Stimulated activated naive CD8-positive, alpha-beta T cell treated with anti-CD3 and anti-CD28 coated beads, Interleukin-15, amount 100 ng/mL, for 72 hours (primary cell): ENCODE results near the gene GJA3.

ENCODE experiments used
- ATAC-seq: fragments of 150-1000 bp; cut with Tn5 transposase; 2 replicates; pipeline ENCODE4 v1.10.0; 2021; ENCODE audit warnings: mild to moderate bottlenecking, moderate library complexity
- DNase-seq, 2 donors: peaks; one replicate each; pipeline ENCODE4 v3.0.0; 2021 to 2022
- H3K27ac Mint-ChIP-seq, 2 donors: one replicate each; pipeline ENCODE4 v1.8.0; 2022; ENCODE audit warnings: mild to moderate bottlenecking in 2 of 2, mixed read lengths in 2 of 2, moderate library complexity in 2 of 2
- H3K27me3 Mint-ChIP-seq: one replicate; pipeline ENCODE4 v1.8.0; 2022; ENCODE audit warnings: mixed read lengths
- H3K4me1 Mint-ChIP-seq: one replicate; pipeline ENCODE4 v1.8.0; 2022; ENCODE audit warnings: mild to moderate bottlenecking, mixed read lengths
- H3K4me3 Mint-ChIP-seq, 2 donors: one replicate each; pipeline ENCODE4 v1.8.0; 2022; ENCODE audit warnings: mild to moderate bottlenecking in 2 of 2, mixed read lengths in 2 of 2, moderate library complexity in 1 of 2
- H3K9me3 Mint-ChIP-seq, 2 donors: one replicate each; pipeline ENCODE4 v1.8.0; 2022; ENCODE audit warnings: mixed read lengths in 2 of 2

Gene GJA3

GRCh38 chr13:20190481-20191310 is 29.8 kb upstream of the GJA3 start:
- DNase-seq (no peak), ATAC-seq (no peak)
- H3K27ac Mint-ChIP-seq: no peak overlapping the region
- no peak overlapping the region for H3K4me3 Mint-ChIP-seq
- H3K4me1 Mint-ChIP-seq: peaks cover 41% of the 10 kb centered on the region
- peaks cover 58% of the 10 kb centered on the region for H3K27me3 Mint-ChIP-seq
- H3K9me3 Mint-ChIP-seq: no peaks in the 10 kb centered on the region

- ATAC-seq (no peak), DNase-seq (no peak)
- peaks cover 52% of the 10 kb centered on the region for H3K27me3 Mint-ChIP-seq
- H3K27ac Mint-ChIP-seq: no peak overlapping the region
- no peaks in the 10 kb centered on the region for H3K9me3 Mint-ChIP-seq
- no peak overlapping the region for H3K4me3 Mint-ChIP-seq
- H3K4me1 Mint-ChIP-seq: peaks cover 37% of the 10 kb centered on the region
Measured at GRCh38 chr13:20190076-20190475, 29.2 kb upstream of the GJA3 start.

- Mint-ChIP-seq H3K27ac (no peak overlapping the region), H3K27me3 (peaks cover 40% of the 10 kb centered on the region), H3K4me3 (no peak overlapping the region), H3K9me3 (no peaks in the 10 kb centered on the region), H3K4me1 (peaks cover 25% of the 10 kb centered on the region)
- ATAC-seq: no peak
- DNase-seq: no peak
Measured at GRCh38 chr13:20188667-20189553, 28.1 kb upstream of the GJA3 start.

GRCh38 chr13:20186771-20187170 is 25.9 kb upstream of the GJA3 start:
- no peak overlapping the region for H3K4me3 Mint-ChIP-seq
- no peak overlapping the region for H3K27ac Mint-ChIP-seq
- DNase-seq (no peak), ATAC-seq (no peak)
- H3K27me3 Mint-ChIP-seq: peaks cover 35% of the 10 kb centered on the region
- H3K4me1 Mint-ChIP-seq: peaks cover 12% of the 10 kb centered on the region
- H3K9me3 Mint-ChIP-seq: no peaks in the 10 kb centered on the region

GRCh38 chr13:20185366-20186056 is 24.7 kb upstream of the GJA3 start:
- Mint-ChIP-seq H3K9me3 (no peaks in the 10 kb centered on the region), H3K27me3 (peaks cover 27% of the 10 kb centered on the region), H3K27ac (no peak overlapping the region), H3K4me1 (peaks cover 6% of the 10 kb centered on the region), H3K4me3 (no peak overlapping the region)
- no peak for DNase-seq
- no peak for ATAC-seq

- DNase-seq (peak; percentile 46 to 61), ATAC-seq (peak; percentile 95)
- Mint-ChIP-seq H3K27me3 (peaks cover 45% of the 10 kb centered on the region), H3K27ac (no peak overlapping the region), H3K4me3 (no peak overlapping the region), H3K9me3 (no peaks in the 10 kb centered on the region), H3K4me1 (peaks cover 10% of the 10 kb centered on the region)
Measured at GRCh38 chr13:20182231-20182846, 21.5 kb upstream of the GJA3 start.

GRCh38 chr13:20181188-20181587 is 20.3 kb upstream of the GJA3 start:
- H3K4me1 Mint-ChIP-seq: peaks cover 16% of the 10 kb centered on the region
- H3K9me3 Mint-ChIP-seq: no peaks in the 10 kb centered on the region
- no peak for ATAC-seq
- no peak overlapping the region for H3K4me3 Mint-ChIP-seq
- peaks cover 57% of the 10 kb centered on the region for H3K27me3 Mint-ChIP-seq
- no peak overlapping the region for H3K27ac Mint-ChIP-seq
- DNase-seq: no peak

- Mint-ChIP-seq H3K4me1 (peaks cover 43% of the 10 kb centered on the region), H3K27me3 (peaks cover 85% of the 10 kb centered on the region), H3K27ac (peak overlapping the region in 1 of 2 donors; percentile 65), H3K4me3 (no peak overlapping the region), H3K9me3 (no peaks in the 10 kb centered on the region)
- ATAC-seq: no peak
- no peak for DNase-seq
Measured at GRCh38 chr13:20178156-20178555, 17.3 kb upstream of the GJA3 start.

- Mint-ChIP-seq H3K4me1 (peaks cover 43% of the 10 kb centered on the region), H3K27me3 (peaks cover 85% of the 10 kb centered on the region), H3K27ac (no peak overlapping the region), H3K9me3 (no peaks in the 10 kb centered on the region), H3K4me3 (peak overlapping the region in 1 of 2 donors; percentile 27)
- DNase-seq: no peak
- no peak for ATAC-seq
Measured at GRCh38 chr13:20177049-20177831, 16.4 kb upstream of the GJA3 start.

- Mint-ChIP-seq H3K4me3 (no peak overlapping the region), H3K9me3 (no peaks in the 10 kb centered on the region), H3K27me3 (peaks cover 95% of the 10 kb centered on the region), H3K27ac (no peak overlapping the region), H3K4me1 (peaks cover 43% of the 10 kb centered on the region)
- DNase-seq (no peak), ATAC-seq (no peak)
Measured at GRCh38 chr13:20175907-20176652, 15.2 kb upstream of the GJA3 start.

GRCh38 chr13:20175406-20175794 is 14.5 kb upstream of the GJA3 start:
- Mint-ChIP-seq H3K9me3 (no peaks in the 10 kb centered on the region), H3K27ac (no peak overlapping the region), H3K27me3 (peaks cover 96% of the 10 kb centered on the region), H3K4me3 (no peak overlapping the region), H3K4me1 (peaks cover 43% of the 10 kb centered on the region)
- DNase-seq (no peak), ATAC-seq (no peak)

GRCh38 chr13:20174656-20175405 is 14.0 kb upstream of the GJA3 start:
- Mint-ChIP-seq H3K4me1 (peaks cover 43% of the 10 kb centered on the region), H3K27me3 (peaks cover 96% of the 10 kb centered on the region), H3K9me3 (no peaks in the 10 kb centered on the region), H3K27ac (no peak overlapping the region), H3K4me3 (peak overlapping the region in 1 of 2 donors; percentile 48)
- ATAC-seq (peak; percentile 97), DNase-seq (peak; percentile 69 to 84)

- Mint-ChIP-seq H3K9me3 (no peaks in the 10 kb centered on the region), H3K4me1 (peaks cover 49% of the 10 kb centered on the region), H3K27ac (no peak overlapping the region), H3K4me3 (no peak overlapping the region), H3K27me3 (peaks cover 92% of the 10 kb centered on the region)
- DNase-seq (no peak), ATAC-seq (no peak)
Measured at GRCh38 chr13:20173116-20173746, 12.4 kb upstream of the GJA3 start.
